ENCODE measurements around the gene TMEM202.
"Not testable (repeated sequence)": the region's sequence is repeated elsewhere in the genome, so short reads cannot be mapped to it uniquely, and the experiment has no call there.

TMEM202 gene

GRCh38 chr15:72404356-72404755, 6.3 kb downstream of the TMEM202 start:
- no peak for DNase-seq

DNA sequence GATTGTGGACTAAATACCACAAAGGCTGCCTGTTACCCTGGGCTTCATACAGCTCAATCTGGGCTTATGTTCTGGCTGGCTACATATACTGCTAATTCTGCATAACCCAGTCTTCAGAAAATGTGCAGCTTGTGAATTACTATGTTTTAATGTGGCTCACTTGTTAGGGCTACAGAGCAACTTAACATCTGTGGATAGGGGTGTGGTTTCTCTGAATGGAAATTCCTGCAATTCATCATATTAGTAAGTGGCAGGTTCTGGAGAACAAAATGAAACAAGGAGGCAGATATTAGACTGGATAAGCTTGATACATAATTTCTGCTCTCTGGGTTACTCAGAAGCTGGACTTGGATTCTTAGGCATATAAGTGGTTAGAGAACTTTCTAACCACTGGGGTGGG, 6.7 kb downstream of the TMEM202 start:
- no peak for DNase-seq

DNA sequence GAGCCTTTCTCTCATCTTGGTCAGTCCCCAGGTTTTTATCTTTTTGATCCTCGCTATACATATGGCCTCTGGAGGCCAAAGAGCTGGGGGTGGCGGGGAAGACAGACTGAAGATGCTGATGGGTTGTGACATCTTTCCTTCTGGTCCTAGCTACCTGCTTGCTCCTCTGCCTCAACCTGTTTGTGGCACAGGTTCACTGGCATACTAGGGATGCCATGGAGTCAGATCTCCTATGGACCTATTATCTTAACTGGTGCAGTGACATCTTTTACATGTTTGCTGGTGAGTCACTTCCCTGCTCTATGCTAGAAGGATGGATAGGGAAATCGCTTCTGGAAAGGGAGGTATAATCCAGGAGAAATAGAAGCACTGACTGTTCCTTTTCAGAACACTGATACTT, 8.8 kb downstream of the TMEM202 start:
- DNase-seq: no peak

GRCh38 chr15:72411111-72411510, 13.0 kb downstream of the TMEM202 start:
- DNase-seq: no peak

DNA sequence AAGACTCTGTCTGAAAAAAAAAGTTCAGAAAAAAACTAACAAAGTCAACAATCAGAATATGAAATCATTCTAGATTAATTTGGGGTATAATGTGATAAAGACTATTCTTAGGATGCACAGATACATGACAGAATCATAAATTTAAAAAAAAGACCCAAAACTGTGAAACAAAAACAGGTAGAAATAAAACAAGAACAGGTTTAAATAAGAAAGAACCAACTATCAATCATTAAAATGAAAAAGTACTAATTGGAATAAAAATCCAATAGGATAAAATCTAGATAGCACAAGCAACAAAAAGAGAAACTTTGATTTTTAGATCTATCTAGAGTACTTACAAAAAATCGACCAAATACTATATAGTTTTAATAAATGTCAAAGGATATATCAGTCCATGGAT, 13.4 kb downstream of the TMEM202 start:
- DNase-seq: no peak

GRCh38 chr15:72413337-72413736, 15.2 kb downstream of the TMEM202 start:
- DNase-seq: not testable (repeated sequence)

DNA sequence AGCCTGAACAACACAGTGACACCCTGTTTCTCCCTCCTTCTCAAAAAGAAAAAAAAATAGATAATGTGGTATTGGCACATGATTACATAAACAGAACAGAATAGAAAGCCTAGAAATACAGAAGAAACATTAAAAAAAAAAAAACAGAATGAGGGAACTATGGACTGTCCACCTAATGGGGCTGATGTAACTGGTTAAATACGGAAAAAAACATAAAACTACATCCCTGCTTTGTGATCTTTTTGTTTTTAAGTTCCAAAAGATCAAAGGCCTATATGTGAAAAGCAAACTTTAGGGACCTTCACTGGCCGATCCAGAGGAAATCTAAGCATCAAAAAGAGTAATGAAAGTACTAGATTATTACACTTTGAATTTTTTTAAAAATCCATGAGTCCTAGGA, 17.2 kb downstream of the TMEM202 start:
- no peak for DNase-seq

GRCh38 chr15:72419768-72420167, 21.7 kb downstream of the TMEM202 start:
- DNase-seq: not testable (repeated sequence)

DNA sequence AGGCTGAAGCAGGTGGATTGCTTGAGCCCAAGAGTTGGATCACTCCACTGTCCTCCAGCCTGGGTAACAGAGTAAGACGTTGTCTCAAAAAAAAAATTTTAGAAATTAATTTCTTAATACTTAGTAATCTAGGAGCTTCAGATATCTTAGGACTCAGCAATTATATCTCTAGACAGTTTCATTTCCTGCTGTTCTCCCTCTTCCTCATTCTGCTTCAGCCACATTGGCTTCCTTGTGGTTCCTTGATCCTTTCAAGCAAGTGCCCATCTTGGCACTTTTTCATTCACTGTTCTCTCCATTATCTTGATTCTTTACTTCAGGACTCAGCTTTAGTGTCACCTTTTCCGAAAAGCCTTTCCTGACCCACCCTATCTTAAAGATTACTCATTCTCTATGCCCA, 22.5 kb downstream of the TMEM202 start:
- DNase-seq: peak; percentile 26 to 38

DNA sequence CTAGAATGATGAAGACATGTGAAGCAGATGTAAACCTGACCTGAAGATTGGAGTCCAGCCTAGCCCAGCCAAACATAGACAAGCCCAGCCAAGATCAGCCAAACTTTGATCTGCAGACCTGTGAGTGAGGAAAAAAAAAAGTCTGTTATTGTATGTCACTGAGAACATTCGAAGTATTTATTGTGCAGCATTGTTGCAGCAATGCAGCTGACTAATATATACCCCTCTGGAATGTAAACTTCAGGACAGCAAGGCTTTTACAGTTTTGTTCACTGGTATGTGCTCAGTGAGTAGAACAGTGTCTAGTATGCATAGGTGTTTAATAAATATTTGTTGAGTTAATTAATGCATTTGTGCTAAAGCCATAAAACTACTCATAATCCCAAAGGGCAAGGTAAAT, 23.4 kb downstream of the TMEM202 start:
- DNase-seq: no peak

GRCh38 chr15:72423256-72423655, 25.2 kb downstream of the TMEM202 start:
- DNase-seq: no peak

DNA sequence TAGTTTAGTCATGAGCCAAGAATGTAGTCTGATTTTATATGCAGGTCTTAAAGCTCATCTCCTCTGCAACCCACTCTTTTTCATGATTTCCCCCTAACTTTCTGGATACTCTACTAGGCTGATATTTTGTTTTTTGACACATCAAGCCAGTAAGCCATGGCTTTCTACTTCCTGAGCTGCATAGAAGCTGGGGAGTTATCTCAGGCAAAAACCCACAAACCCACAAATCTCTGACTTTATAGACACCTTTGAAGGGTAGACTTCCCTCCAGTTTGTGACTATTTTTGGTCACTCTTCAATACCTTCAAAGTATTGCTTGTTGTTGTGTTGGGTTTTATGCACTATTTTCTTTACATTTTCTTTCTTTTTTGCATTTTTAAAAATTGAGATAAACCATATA, 28.6 kb downstream of the TMEM202 start:
- DNase-seq: no peak

- DNase-seq: no peak
Observed at GRCh38 chr15:72437650-72438316, 39.7 kb downstream of the TMEM202 start.

DNA sequence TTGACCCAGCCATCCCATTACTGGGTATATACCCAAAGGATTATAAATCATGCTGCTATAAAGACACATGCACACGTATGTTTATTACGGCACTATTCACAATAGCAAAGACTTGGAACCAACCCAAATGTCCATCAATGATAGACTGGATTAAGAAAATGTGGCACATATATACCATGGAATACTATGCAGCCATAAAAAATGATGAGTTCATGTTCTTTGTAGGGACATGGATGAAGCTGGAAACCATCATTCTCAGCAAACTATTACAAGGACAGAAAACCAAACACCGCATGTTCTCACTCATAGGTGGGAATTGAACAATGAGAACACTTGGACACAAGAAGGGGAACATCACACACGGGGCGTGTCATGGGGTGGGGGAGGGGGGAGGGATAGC, 44.7 kb downstream of the TMEM202 start:
- not testable (repeated sequence) for DNase-seq

DNA sequence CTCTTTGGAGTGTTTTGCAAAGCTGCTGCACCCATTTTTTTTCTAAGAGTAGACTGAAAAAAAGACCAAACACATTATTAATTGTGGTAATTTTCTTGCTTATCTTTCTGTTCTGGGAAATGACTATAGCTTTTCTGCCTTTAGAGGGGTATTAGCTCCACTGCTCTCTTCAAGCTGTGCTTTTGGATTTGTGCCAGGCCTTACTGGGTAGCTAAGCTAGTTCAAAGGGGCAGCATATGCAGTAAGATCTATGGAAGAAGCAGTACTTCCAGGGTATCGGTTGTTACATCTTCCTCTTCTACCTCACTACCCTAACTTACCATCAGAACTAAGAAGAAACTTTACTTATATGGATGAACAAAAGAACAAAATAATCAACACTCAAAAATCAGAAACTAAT, 47.3 kb downstream of the TMEM202 start:
- no peak for DNase-seq

- no peak for DNase-seq
Observed at GRCh38 chr15:72450805-72451204, 52.7 kb downstream of the TMEM202 start.

- DNase-seq: no peak
Observed at GRCh38 chr15:72451224-72451623, 53.1 kb downstream of the TMEM202 start.

DNA sequence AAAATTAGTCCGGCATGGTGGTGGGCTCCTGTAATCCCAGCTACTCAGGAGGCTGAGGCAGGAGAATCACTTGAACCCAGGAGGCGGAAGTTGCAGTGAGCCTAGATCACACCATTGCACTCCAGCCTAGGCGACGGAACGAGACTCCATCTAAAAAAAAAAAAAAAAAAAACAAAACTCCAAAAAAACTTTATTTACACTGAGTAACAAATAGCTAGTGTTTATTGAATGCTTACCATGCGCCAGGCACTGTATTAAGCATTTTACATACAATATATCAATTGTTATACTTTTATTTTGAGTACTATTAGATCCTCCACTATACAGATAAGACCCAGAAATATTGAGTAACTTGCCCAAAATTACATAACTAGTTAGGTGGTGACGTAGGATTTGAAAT, 58.6 kb downstream of the TMEM202 start:
- no peak for DNase-seq
